Measurements from ENCODE around the gene ARHGEF28. TPM values are rescaled to one million over a fixed set of nuclear protein-coding genes. Genes with fewer than 3 reads are reported as not detected.

The ARHGEF28 gene
- total and polyA plus RNA-seq, 9 of the 15 experiments (the other 6 are each of a cell fraction or from before 2014, with no cell fraction given) = 0.27 TPM; not detected in 8

DNA sequence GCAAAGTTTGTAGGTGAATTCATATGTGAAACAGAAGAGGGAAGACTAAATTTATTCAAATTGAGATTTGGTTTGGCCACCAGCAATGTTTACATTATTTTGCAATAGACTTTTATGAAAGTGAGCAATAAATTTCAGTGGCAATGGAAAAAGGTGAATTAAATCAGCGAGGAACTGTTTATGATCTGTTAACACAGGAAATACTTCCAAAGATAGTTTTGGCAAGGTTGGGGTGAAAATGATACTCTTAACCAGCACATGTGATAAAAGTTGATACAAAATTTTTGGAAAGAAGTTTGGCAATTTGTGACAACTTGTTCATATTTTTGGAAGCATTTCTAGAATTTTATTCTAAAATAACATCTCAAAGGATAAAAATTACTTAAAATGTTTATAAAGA is 119.8 kb downstream of the ARHGEF28 start:
- TF ChIP-seq ZNF57 (CRISPR knock-in tag; IDR thresholded peaks at IDR 0.05) (no peak), ILF3 (IDR thresholded peaks at IDR 0.05; ENCODE audit: borderline replicate concordance) (no peak), ZNF212 (CRISPR knock-in tag; IDR thresholded peaks at IDR 0.05) (no peak), CTCFL (IDR thresholded peaks at IDR 0.05; ENCODE audit: borderline replicate concordance, insufficient read depth, low read depth, low read length, poor library complexity, severe bottlenecking) (no peak)
- in situ Hi-C loops (cut with MboI) = no loop called here
- Histone ChIP-seq H4K20me1 (replicated peaks; ENCODE audit: control insufficient read depth, insufficient read depth, low read length) (no peaks in the 10 kb centered on the region), H2AFZ (ENCODE audit: low read depth, low read length) (no peak overlapping the region), H3K4me1 (replicated peaks in 1 of 2; ENCODE audit: control insufficient read depth in 2 of 2, insufficient read depth in 2 of 2, low read length in 2 of 2) (no peaks in the 10 kb centered on the region), H3K9me3 (replicated peaks; ENCODE audit: control insufficient read depth, insufficient read depth, low read depth, low read length) (no peaks in the 10 kb centered on the region), H3K27ac (ENCODE audit: extremely low read depth, low read depth, low read length) (no peak overlapping the region), H3K9me1 (ENCODE audit: control insufficient read depth, insufficient read depth, low read length) (no peaks in the 10 kb centered on the region), H3K4me2 (ENCODE audit: insufficient read depth, low read length) (no peak overlapping the region), H3K9ac (ENCODE audit: insufficient read depth in 1 of 2, low read depth in 2 of 2, low read length in 2 of 2) (no peak overlapping the region), H3K36me3 (ENCODE audit: control insufficient read depth, insufficient read depth, low read length) (no peaks in the 10 kb centered on the region), H3K27me3 (ENCODE audit: control insufficient read depth in 2 of 2, insufficient read depth in 2 of 2, low read length in 2 of 2) (peaks cover 9 to 16% of the 10 kb centered on the region in 2 experiments), H3K4me3 (no peak overlapping the region), H3K79me2 (ENCODE audit: control insufficient read depth, insufficient read depth, low read length) (no peaks in the 10 kb centered on the region)
- no peak for DNase-seq (ENCODE audit: extremely low read depth in 1 of 4, low spot score in 3 of 4)
- 0% methylated on average over 1 of the region's 1 CpG for WGBS (ENCODE audit: insufficient coverage, low coverage, missing lambda C conversion rate)
- intact Hi-C loops (cut with micrococcal nuclease) = no loop called here
- no TSS peak for BruUV-seq (replicated peaks)
- ChIA-PET CTCF (ENCODE audit: low intra/inter-chr PET ratio) (no interaction called here), POLR2A (no interaction called here)
- FAIRE-seq = no peak
- ATAC-seq = no peak

GRCh38 chr5:73746608-73747007 is 120.6 kb downstream of the ARHGEF28 start:
- Histone ChIP-seq H2AFZ (ENCODE audit: low read depth, low read length) (no peak overlapping the region), H3K9me1 (ENCODE audit: control insufficient read depth, insufficient read depth, low read length) (no peaks in the 10 kb centered on the region), H3K9me3 (replicated peaks; ENCODE audit: control insufficient read depth, insufficient read depth, low read depth, low read length) (no peaks in the 10 kb centered on the region), H3K4me3 (no peak overlapping the region), H3K27ac (ENCODE audit: extremely low read depth, low read depth, low read length) (no peak overlapping the region), H4K20me1 (replicated peaks; ENCODE audit: control insufficient read depth, insufficient read depth, low read length) (no peaks in the 10 kb centered on the region), H3K27me3 (ENCODE audit: control insufficient read depth in 2 of 2, insufficient read depth in 2 of 2, low read length in 2 of 2) (peaks cover 14 to 17% of the 10 kb centered on the region in 2 experiments), H3K79me2 (ENCODE audit: control insufficient read depth, insufficient read depth, low read length) (no peaks in the 10 kb centered on the region), H3K9ac (ENCODE audit: insufficient read depth in 1 of 2, low read depth in 2 of 2, low read length in 2 of 2) (no peak overlapping the region), H3K4me2 (ENCODE audit: insufficient read depth, low read length) (no peak overlapping the region), H3K36me3 (ENCODE audit: control insufficient read depth, insufficient read depth, low read length) (no peaks in the 10 kb centered on the region), H3K4me1 (replicated peaks in 1 of 2; ENCODE audit: control insufficient read depth in 2 of 2, insufficient read depth in 2 of 2, low read length in 2 of 2) (no peaks in the 10 kb centered on the region)
- WGBS (ENCODE audit: insufficient coverage, low coverage, missing lambda C conversion rate) = 0% methylated on average over 2 of the region's 2 CpGs
- no TSS peak for BruUV-seq (replicated peaks)
- POLR2A ChIA-PET = no interaction called here
- FAIRE-seq (no peak), ATAC-seq (no peak), DNase-seq (ENCODE audit: extremely low read depth in 1 of 4, low spot score in 3 of 4) (no peak)
- CTCF ChIA-PET (ENCODE audit: low intra/inter-chr PET ratio) = no interaction called here
- in situ Hi-C loops (cut with MboI) = no loop called here
- intact Hi-C loops (cut with micrococcal nuclease) = no loop called here
- TF ChIP-seq PHF21A (IDR thresholded peaks at IDR 0.05; ENCODE audit: borderline replicate concordance, low read depth) = no peak
- TF ChIP-seq, protein P1, sequence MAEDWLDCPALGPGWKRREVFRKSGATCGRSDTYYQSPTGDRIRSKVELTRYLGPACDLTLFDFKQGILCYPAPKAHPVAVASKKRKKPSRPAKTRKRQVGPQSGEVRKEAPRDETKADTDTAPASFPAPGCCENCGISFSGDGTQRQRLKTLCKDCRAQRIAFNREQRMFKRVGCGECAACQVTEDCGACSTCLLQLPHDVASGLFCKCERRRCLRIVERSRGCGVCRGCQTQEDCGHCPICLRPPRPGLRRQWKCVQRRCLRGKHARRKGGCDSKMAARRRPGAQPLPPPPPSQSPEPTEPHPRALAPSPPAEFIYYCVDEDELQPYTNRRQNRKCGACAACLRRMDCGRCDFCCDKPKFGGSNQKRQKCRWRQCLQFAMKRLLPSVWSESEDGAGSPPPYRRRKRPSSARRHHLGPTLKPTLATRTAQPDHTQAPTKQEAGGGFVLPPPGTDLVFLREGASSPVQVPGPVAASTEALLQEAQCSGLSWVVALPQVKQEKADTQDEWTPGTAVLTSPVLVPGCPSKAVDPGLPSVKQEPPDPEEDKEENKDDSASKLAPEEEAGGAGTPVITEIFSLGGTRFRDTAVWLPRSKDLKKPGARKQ (CRISPR knock-in tag; IDR thresholded peaks at IDR 0.05) = no peak
- TF ChIP-seq, protein P2, sequence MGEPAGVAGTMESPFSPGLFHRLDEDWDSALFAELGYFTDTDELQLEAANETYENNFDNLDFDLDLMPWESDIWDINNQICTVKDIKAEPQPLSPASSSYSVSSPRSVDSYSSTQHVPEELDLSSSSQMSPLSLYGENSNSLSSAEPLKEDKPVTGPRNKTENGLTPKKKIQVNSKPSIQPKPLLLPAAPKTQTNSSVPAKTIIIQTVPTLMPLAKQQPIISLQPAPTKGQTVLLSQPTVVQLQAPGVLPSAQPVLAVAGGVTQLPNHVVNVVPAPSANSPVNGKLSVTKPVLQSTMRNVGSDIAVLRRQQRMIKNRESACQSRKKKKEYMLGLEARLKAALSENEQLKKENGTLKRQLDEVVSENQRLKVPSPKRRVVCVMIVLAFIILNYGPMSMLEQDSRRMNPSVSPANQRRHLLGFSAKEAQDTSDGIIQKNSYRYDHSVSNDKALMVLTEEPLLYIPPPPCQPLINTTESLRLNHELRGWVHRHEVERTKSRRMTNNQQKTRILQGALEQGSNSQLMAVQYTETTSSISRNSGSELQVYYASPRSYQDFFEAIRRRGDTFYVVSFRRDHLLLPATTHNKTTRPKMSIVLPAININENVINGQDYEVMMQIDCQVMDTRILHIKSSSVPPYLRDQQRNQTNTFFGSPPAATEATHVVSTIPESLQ (CRISPR knock-in tag; IDR thresholded peaks at IDR 0.05) = no peak
- no peak for TF ChIP-seq ZNF311 (CRISPR knock-in tag; IDR thresholded peaks at IDR 0.05)
- TF ChIP-seq ZNF79 (CRISPR knock-in tag; IDR thresholded peaks at IDR 0.05; ENCODE audit: low read depth) = no peak
